Natural killer cell treated with Interleukin-12 subunit alpha and Interleukin-12 subunit beta and Interleukin-15 and Interleukin-18, amount 100 ng/mL, for 72 hours (primary cell): ENCODE data around the gene EDC3. TPM values are rescaled to one million over a fixed set of nuclear protein-coding genes. Genes with fewer than 3 reads are reported as not detected.
"Not testable (repeated sequence)": the region's sequence is repeated elsewhere in the genome, so short reads cannot be mapped to it uniquely, and the experiment has no call there.

ENCODE experiments used
- ATAC-seq, 2 donors: fragments of 150-1000 bp; cut with Tn5 transposase in 1 of 2; sonication (Bioruptor Pico), chemical (Tn5 transposase) in 1 of 2; 2 replicates each; pipeline ENCODE4 v1.10.0; 2021
- DNase-seq: peaks from one replicate; pipeline ENCODE4 v3.0.0; 2022; ENCODE audit warnings: low spot score
- H3K27ac Mint-ChIP-seq, 2 donors: 1 replicate in 1 of 2; 2 replicates in 1 of 2; pipeline ENCODE4 v1.8.0; 2022; ENCODE audit warnings: mixed read lengths in 2 of 2, mild to moderate bottlenecking in 1 of 2, moderate library complexity in 1 of 2
- H3K27me3 Mint-ChIP-seq, 2 donors: 1 replicate in 1 of 2; 2 replicates in 1 of 2; pipeline ENCODE4 v1.8.0; 2022; ENCODE audit warnings: mixed read lengths in 2 of 2
- H3K36me3 Mint-ChIP-seq: one replicate; pipeline ENCODE4 v1.8.0; 2022; ENCODE audit warnings: mixed read lengths
- H3K4me1 Mint-ChIP-seq, 2 donors: 1 replicate in 1 of 2; 2 replicates in 1 of 2; pipeline ENCODE4 v1.8.0; 2022; ENCODE audit warnings: low read depth in 2 of 2, mixed read lengths in 2 of 2, mild to moderate bottlenecking in 1 of 2
- H3K4me3 Mint-ChIP-seq: one replicate; pipeline ENCODE4 v1.8.0; 2022; ENCODE audit warnings: mixed read lengths
- H3K9me3 Mint-ChIP-seq: 2 replicates; pipeline ENCODE4 v1.8.0; 2022; ENCODE audit warnings: mixed read lengths
- total RNA-seq, 2 donors: library from RNA; stranded (reverse); gene quantifications; one replicate each; pipeline ENCODE4 v1.2.3, GENCODE V29; 2022

Gene EDC3
- total RNA-seq, 2 donors from 2014 or later = 69.4 to 73.0 TPM

DNA sequence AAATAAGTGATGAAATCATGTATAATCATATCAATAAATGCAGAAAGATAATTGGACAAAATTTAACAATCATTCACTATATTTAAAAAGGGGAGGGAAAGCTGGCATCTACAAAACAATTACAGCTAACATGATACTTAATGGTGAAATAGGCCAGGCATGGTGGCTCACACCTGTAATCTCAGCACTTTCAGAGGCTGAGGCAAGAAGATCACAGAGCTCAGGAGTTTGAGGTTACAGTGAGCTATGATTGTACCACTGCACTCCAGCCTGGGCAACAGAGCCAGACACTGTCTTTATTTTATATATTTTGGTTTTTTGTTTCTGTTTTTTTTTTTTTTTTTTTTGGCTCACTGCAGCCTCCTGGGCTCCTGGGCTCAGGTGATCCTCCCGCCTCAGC, 12.1 kb downstream of the EDC3 start:
- Mint-ChIP-seq H3K4me1 (peaks cover 12 to 19% of the 10 kb centered on the region in 2 donors), H3K4me3 (no peak overlapping the region), H3K36me3 (peaks cover 11% of the 10 kb centered on the region), H3K27me3 (no peaks in the 10 kb centered on the region), H3K27ac (peak overlapping the region in 1 of 2 donors; percentile 54), H3K9me3 (no peaks in the 10 kb centered on the region)
- DNase-seq (no peak), ATAC-seq (no peak)

GRCh38 chr15:74682954-74683353, 12.9 kb downstream of the EDC3 start:
- Mint-ChIP-seq H3K9me3 (no peaks in the 10 kb centered on the region), H3K27ac (peak overlapping the region in 1 of 2 donors; percentile 54), H3K4me3 (no peak overlapping the region), H3K27me3 (no peaks in the 10 kb centered on the region), H3K36me3 (peaks cover 11% of the 10 kb centered on the region), H3K4me1 (peaks cover 12 to 19% of the 10 kb centered on the region in 2 donors)
- ATAC-seq (peak in 1 of 2 donors; percentile 46), DNase-seq (no peak)

DNA sequence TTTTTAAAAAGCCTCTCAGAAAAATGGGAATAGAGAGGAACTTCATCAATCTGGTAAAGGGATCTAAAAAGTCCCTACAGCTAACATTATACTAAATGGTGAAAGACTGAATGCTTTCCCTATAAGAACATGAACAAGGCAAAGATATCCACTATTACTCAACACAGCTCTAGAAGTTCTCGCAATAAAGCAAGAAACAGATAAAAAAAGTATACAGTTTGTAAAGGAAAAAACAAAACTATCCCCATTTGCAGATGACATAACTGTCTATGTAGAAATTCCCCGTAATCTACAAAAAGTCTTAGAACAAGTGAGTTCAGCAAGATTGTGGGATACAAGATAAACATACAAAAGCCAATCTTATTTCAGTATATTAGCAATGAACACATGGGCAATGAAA, 15.4 kb downstream of the EDC3 start:
- Mint-ChIP-seq H3K27ac (no peak overlapping the region), H3K4me1 (peaks cover 12 to 27% of the 10 kb centered on the region in 2 donors), H3K4me3 (no peak overlapping the region), H3K9me3 (no peaks in the 10 kb centered on the region), H3K27me3 (no peaks in the 10 kb centered on the region), H3K36me3 (peaks cover 10% of the 10 kb centered on the region)
- ATAC-seq = no peak
- DNase-seq = no peak

DNA sequence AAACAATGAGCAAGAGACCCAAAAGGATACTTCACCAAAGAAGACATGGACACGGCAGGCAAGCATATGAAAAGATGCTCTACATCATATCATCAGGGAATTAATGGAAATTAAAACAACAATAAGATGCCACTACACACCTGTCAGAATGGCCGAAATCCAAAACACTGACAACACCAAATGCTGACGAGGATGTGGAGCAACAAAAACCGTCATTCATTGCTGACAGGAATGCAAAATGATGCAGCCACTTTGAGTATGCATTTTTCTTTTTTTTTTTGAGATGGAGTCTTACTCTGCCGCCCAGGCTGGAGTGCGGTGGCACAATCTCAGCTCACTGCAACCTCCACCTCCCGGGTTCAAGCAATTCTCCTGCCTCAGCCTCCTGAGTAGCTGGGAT, 19.0 kb downstream of the EDC3 start:
- ATAC-seq (no peak), DNase-seq (no peak)
- H3K36me3 Mint-ChIP-seq = peaks cover 6% of the 10 kb centered on the region
- H3K4me1 Mint-ChIP-seq = peaks cover 4 to 20% of the 10 kb centered on the region in 2 donors
- no peaks in the 10 kb centered on the region for H3K9me3 Mint-ChIP-seq
- H3K4me3 Mint-ChIP-seq = no peak overlapping the region
- H3K27me3 Mint-ChIP-seq = no peaks in the 10 kb centered on the region
- no peak overlapping the region for H3K27ac Mint-ChIP-seq

- Mint-ChIP-seq H3K4me3 (no peak overlapping the region), H3K27ac (no peak overlapping the region), H3K4me1 (peaks cover 4 to 11% of the 10 kb centered on the region in 2 donors), H3K9me3 (no peaks in the 10 kb centered on the region), H3K36me3 (peaks cover 6% of the 10 kb centered on the region), H3K27me3 (no peaks in the 10 kb centered on the region)
- DNase-seq (no peak), ATAC-seq (no peak)
Observed at GRCh38 chr15:74674161-74674560, 21.7 kb downstream of the EDC3 start.

DNA sequence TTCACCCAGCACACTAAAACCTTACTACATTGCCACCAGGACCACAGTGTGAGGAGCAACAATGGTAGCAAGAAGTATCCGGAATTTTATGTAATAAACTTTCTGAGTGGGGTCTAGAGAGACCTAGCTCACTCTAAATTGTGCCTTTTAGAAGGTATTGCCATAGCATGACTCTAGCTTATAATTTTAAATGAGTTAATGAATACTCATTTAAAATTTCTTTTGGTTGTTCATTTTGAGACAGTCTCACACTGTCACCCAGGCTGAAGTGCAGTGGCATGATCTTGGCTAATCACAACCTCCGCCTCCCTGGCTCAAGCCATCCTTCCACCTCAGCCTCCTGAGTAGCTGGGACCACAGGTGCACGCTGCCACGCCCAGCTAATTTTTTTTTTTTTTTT, 26.2 kb downstream of the EDC3 start:
- H3K9me3 Mint-ChIP-seq = no peaks in the 10 kb centered on the region
- peaks cover 13% of the 10 kb centered on the region for H3K36me3 Mint-ChIP-seq
- no peak for ATAC-seq

DNA sequence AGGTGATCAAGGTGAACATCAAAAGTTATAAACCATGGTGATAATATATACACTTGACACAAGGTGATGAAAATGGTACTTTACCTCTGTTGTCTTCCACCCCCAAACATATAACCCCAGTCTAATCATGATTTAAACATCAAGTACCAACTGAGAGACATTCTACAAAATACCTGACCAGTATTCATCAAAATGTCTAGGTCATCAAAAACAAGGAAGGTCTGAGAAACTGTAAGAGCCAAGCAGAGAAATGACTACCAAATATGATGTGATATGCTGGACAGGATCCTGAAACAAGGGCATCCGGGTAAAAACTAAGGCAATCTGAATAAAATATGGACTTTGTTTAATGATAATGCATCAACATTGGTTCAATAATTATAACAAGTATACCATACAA, 27.8 kb downstream of the EDC3 start:
- ATAC-seq = no peak
- Mint-ChIP-seq H3K4me3 (no peak overlapping the region), H3K36me3 (peaks cover 10% of the 10 kb centered on the region), H3K9me3 (no peaks in the 10 kb centered on the region), H3K27ac (no peak overlapping the region), H3K4me1 (peaks cover 16 to 22% of the 10 kb centered on the region in 2 donors), H3K27me3 (no peaks in the 10 kb centered on the region)
- no peak for DNase-seq

More for the DNA sequence above, 26.2 kb downstream of the EDC3 start:
- H3K4me1 Mint-ChIP-seq = peaks cover 10 to 17% of the 10 kb centered on the region in 2 donors
- DNase-seq = no peak
- H3K4me3 Mint-ChIP-seq = no peak overlapping the region
- H3K27me3 Mint-ChIP-seq = no peaks in the 10 kb centered on the region
- no peak overlapping the region for H3K27ac Mint-ChIP-seq

DNA sequence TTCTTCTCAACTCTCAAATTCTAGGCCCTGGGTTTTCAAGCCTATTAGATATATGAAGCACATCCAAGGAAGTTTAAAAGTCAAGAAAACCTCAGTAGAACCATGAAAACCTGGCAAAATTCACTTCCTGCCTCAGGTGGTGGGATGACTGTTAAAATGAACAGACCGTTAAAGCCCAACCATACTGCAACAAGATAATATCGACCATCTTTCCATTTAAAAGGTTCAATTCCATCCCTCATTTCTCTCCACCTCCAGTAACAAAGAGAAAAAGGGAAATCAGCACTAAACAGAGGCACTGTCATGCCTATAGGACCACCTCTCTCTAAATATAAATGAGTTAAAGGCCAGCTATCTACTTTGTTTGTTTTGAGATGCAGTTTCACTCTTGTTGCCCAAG, 31.2 kb downstream of the EDC3 start:
- no peak for DNase-seq
- Mint-ChIP-seq H3K4me3 (no peak overlapping the region), H3K36me3 (peaks cover 7% of the 10 kb centered on the region), H3K27ac (peak overlapping the region in 1 of 2 donors; percentile 51), H3K4me1 (peaks cover 19% of the 10 kb centered on the region in 2 donors), H3K27me3 (no peaks in the 10 kb centered on the region), H3K9me3 (no peaks in the 10 kb centered on the region)
- ATAC-seq = no peak

DNA sequence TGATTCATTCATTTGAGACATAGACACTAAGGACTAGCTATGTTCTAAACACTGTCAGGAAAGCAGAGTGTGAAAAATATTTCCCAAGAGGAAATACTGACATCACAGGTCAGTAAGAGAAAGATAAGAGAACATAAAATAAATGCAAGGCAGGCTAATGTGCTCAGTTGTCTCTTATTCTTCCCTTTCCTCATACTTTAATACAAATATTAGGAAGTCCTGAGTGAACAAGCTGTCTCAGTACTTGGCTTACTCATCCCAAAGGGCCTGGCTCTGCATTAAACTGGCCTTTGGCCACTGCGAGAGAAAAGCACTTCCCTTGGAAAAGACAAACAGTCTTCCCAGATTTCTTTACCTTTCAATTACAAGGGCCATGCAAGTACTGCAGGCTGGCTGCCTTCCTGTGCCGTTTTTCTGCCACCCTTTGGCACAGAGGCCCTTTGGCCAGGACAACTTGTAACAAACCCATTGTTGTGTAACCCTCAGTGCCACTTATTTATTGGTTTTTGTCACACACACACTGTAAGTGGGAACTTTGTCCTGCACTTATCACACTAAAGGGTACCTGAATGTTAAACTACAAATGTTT, 31.7 kb downstream of the EDC3 start:
- Mint-ChIP-seq H3K9me3 (no peaks in the 10 kb centered on the region), H3K36me3 (peaks cover 7% of the 10 kb centered on the region), H3K4me1 (peaks cover 19% of the 10 kb centered on the region in 2 donors), H3K27me3 (no peaks in the 10 kb centered on the region), H3K4me3 (no peak overlapping the region), H3K27ac (peak overlapping the region in 1 of 2 donors; percentile 51)
- no peak for ATAC-seq
- no peak for DNase-seq

- DNase-seq (no peak), ATAC-seq (no peak)
- Mint-ChIP-seq H3K36me3 (peaks cover 7% of the 10 kb centered on the region), H3K9me3 (no peaks in the 10 kb centered on the region), H3K27me3 (no peaks in the 10 kb centered on the region), H3K4me1 (peaks cover 19 to 21% of the 10 kb centered on the region in 2 donors), H3K27ac (peak overlapping the region in 1 of 2 donors; percentile 9), H3K4me3 (no peak overlapping the region)
Observed at GRCh38 chr15:74663303-74664027, 32.4 kb downstream of the EDC3 start.

GRCh38 chr15:74662064-74662860, 33.6 kb downstream of the EDC3 start:
- DNase-seq = no peak
- Mint-ChIP-seq H3K27me3 (no peaks in the 10 kb centered on the region), H3K9me3 (no peaks in the 10 kb centered on the region), H3K4me3 (no peak overlapping the region), H3K27ac (no peak overlapping the region), H3K36me3 (no peaks in the 10 kb centered on the region), H3K4me1 (peaks cover 18 to 25% of the 10 kb centered on the region in 2 donors)
- ATAC-seq = no peak

GRCh38 chr15:74661280-74661679, 34.5 kb downstream of the EDC3 start:
- peaks cover 16 to 29% of the 10 kb centered on the region in 2 donors for H3K4me1 Mint-ChIP-seq
- H3K27ac Mint-ChIP-seq, ATAC-seq, DNase-seq, H3K36me3 Mint-ChIP-seq, H3K9me3 Mint-ChIP-seq, H3K4me3 Mint-ChIP-seq, H3K27me3 Mint-ChIP-seq: not testable (repeated sequence)

GRCh38 chr15:74657846-74658245, 38.0 kb downstream of the EDC3 start:
- no peaks in the 10 kb centered on the region for H3K36me3 Mint-ChIP-seq
- no peak overlapping the region for H3K27ac Mint-ChIP-seq
- H3K9me3 Mint-ChIP-seq = no peaks in the 10 kb centered on the region
- peaks cover 36 to 43% of the 10 kb centered on the region in 2 donors for H3K4me1 Mint-ChIP-seq
- ATAC-seq (no peak), DNase-seq (no peak)
- no peak overlapping the region for H3K4me3 Mint-ChIP-seq
- H3K27me3 Mint-ChIP-seq = no peaks in the 10 kb centered on the region
